Colonic mucosa (tissue), 4 donors: Measurements from ENCODE around the gene RAB7A. TPM values are rescaled to one million over a fixed set of nuclear protein-coding genes. Genes with fewer than 3 reads are reported as not detected.
"Not testable (repeated sequence)": the region's sequence is repeated elsewhere in the genome, so short reads cannot be mapped to it uniquely, and the experiment has no call there.

Experiments
- DNase-seq: peaks from one replicate; pipeline ENCODE4 v3.0.0-alpha.2; 2020
- H3K27ac ChIP-seq: fragments of 200-600 bp; one replicate; pipeline ENCODE4 v1.8.0; 2021
- H3K27me3 ChIP-seq: fragments of 200-600 bp; one replicate; pipeline ENCODE4 v1.8.0; 2021
- H3K36me3 ChIP-seq: fragments of 200-600 bp; one replicate; pipeline ENCODE4 v1.8.0; 2021
- H3K4me1 ChIP-seq: fragments of 200-600 bp; one replicate; pipeline ENCODE4 v1.8.0; 2021; ENCODE audit warnings: mild to moderate bottlenecking
- H3K4me3 ChIP-seq: fragments of 200-600 bp; one replicate; pipeline ENCODE4 v1.8.0; 2021
- H3K9ac ChIP-seq, 2 donors: one replicate each; pipeline ENCODE4 v1.7.0; 2013; ENCODE audit warnings: control low read depth in 2 of 2, low read depth in 2 of 2, low read length in 2 of 2
- H3K9me3 ChIP-seq: fragments of 200-600 bp; one replicate; pipeline ENCODE4 v1.8.0; 2021
- intact Hi-C: fragments of 100-400 bp; cut with DNase I; formaldehyde crosslinking; loops from one replicate; pipeline ENCODE4 v1.14.1; 2022
- total RNA-seq, 2 donors: library from RNA; stranded (reverse); fragmentation: NEBNext Ultra II Directional in 1 of 2; extraction: Animal tissue kit (Norgen Biotek cat#: 25700) in 1 of 2; gene quantifications; one replicate each; pipeline ENCODE4 v1.2.1, GENCODE V29; 2021
- TF ChIP-seq, protein P1 (sequence below): fragments of 200-600 bp; IDR thresholded peaks from one replicate; pipeline ENCODE4 v1.8.0; 2022; ENCODE audit warnings: antibody characterized with exemption, mild to moderate bottlenecking
- donor health status: healthy.
- donor health status: DM: no; HTN: no; CAD: no.
- donor health status: DM: no; HTN: no; CAD: no.

The RAB7A gene
- total RNA-seq, 2 donors from 2014 or later = 221 to 272 TPM

DNA sequence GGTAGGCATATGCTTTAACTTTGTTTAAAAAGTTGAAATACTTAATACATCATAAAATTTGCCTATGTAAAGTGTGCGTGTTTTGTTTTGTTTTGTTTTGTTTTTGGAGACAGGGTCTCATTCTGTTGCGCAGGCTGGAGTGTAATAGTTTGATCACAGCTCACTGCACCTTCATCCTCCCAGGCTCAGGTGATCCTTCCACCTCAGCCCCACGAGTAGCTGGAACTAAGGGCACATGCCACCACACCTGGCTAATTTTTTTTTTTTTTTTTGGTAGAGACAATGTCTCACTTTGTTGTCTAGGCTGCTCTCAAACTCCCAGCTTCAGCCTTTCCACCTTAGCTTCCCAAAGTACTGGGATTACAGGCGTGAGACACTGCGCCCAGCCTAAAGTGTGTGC, 42.5 kb downstream of the RAB7A start:
- Histone ChIP-seq H3K9ac (no peak overlapping the region), H3K9me3 (no peaks in the 10 kb centered on the region), H3K27ac (no peak overlapping the region), H3K4me1 (no peaks in the 10 kb centered on the region), H3K36me3 (no peaks in the 10 kb centered on the region), H3K27me3 (no peaks in the 10 kb centered on the region), H3K4me3 (no peak overlapping the region)
- no peak for DNase-seq
- TF ChIP-seq, protein P1, sequence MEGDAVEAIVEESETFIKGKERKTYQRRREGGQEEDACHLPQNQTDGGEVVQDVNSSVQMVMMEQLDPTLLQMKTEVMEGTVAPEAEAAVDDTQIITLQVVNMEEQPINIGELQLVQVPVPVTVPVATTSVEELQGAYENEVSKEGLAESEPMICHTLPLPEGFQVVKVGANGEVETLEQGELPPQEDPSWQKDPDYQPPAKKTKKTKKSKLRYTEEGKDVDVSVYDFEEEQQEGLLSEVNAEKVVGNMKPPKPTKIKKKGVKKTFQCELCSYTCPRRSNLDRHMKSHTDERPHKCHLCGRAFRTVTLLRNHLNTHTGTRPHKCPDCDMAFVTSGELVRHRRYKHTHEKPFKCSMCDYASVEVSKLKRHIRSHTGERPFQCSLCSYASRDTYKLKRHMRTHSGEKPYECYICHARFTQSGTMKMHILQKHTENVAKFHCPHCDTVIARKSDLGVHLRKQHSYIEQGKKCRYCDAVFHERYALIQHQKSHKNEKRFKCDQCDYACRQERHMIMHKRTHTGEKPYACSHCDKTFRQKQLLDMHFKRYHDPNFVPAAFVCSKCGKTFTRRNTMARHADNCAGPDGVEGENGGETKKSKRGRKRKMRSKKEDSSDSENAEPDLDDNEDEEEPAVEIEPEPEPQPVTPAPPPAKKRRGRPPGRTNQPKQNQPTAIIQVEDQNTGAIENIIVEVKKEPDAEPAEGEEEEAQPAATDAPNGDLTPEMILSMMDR = no peak
- intact Hi-C loops = no loop called here

DNA sequence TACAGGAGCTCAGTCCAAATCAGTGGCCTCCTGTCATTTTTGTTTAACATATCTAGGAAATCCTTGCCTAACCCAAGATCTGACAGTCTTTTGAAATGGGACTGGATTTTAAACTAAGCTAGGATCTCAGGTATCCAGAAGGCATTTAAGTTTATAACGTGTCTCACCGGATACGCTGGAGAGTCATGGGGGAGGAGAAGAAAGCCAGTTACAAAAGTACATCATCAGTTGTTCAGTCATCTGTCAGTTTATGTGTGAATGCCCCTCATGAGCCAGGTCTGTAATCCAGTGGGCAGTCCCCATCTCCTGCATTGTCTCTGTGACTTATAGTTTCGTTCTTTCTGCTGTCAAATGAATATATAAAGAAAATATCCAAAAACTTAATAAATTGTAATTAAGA, 44.4 kb downstream of the RAB7A start:
- TF ChIP-seq, protein P1 = no peak
- intact Hi-C loops = no loop called here
- no peak overlapping the region for H3K9ac ChIP-seq
- DNase-seq = no peak
- H3K27ac ChIP-seq = no peak overlapping the region
- no peaks in the 10 kb centered on the region for H3K4me1 ChIP-seq
- H3K9me3 ChIP-seq = no peaks in the 10 kb centered on the region
- no peak overlapping the region for H3K4me3 ChIP-seq
- no peaks in the 10 kb centered on the region for H3K36me3 ChIP-seq
- no peaks in the 10 kb centered on the region for H3K27me3 ChIP-seq

DNA sequence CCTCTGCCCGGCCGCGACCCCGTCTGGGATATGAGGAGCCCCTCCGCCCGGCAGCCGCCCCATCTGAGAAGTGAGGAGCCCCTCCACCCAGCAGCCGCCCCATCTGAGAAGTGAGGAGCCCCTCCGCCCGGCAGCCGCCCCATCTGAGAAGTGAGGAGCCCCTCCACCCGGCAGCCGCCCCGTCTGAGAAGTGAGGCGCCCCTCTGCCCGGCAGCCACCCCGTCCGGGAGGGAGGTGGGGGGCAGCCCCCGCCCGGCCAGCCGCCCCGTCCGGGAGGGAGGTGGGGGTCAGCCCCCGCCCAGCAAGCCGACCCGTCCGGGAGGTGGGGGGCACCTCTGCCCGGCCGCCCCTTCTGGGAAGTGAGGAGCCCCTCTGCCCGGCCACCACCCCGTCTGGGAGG, 47.2 kb downstream of the RAB7A start:
- H3K27ac ChIP-seq, intact Hi-C loops, H3K4me3 ChIP-seq, H3K9ac ChIP-seq, H3K36me3 ChIP-seq, H3K9me3 ChIP-seq, DNase-seq, H3K27me3 ChIP-seq, H3K4me1 ChIP-seq: not testable (repeated sequence)

DNA sequence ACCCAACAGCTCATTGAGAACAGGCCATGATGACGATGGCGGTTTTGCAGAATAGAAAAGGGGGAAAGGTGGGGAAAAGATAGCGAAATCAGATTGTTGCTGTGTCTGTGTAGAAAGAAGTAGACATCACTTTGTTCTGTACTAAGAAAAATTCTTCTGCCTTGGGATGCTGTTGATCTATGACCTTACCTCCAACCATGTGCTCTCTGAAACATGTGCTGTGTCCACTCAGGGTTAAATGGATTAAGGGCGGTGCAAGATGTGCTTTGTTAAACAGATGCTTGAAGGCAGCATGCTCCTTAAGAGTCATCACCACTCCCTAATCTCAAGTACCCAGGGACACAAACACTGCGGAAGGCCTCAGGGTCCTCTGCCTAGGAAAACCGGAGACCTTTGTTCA, 47.6 kb downstream of the RAB7A start:
- H3K36me3 ChIP-seq, H3K27ac ChIP-seq, DNase-seq, intact Hi-C loops, H3K9me3 ChIP-seq, H3K27me3 ChIP-seq, H3K4me3 ChIP-seq, H3K4me1 ChIP-seq, H3K9ac ChIP-seq: not testable (repeated sequence)

DNA sequence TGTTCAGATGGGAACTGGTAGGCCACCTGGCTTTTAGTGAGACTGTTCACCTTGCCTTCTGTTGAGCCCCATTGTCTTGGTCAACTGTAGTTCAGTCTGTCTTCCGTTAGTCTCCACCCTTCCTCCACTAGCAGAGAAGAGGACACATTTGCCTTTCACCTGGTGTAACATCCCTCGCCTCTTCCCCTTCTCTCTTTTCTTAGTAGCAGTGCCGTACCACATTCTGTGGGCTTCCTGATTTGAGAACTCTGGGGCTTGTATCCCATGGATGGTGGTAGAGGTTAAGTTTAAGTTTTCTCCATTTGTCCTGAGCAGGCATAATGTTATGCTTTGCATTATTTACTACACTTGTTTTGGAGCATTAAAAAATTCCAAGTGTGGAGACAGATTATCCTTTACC, 49.3 kb downstream of the RAB7A start:
- no peaks in the 10 kb centered on the region for H3K27me3 ChIP-seq
- peaks cover 11% of the 10 kb centered on the region for H3K4me1 ChIP-seq
- TF ChIP-seq, protein P1 = no peak
- H3K4me3 ChIP-seq = no peak overlapping the region
- no peaks in the 10 kb centered on the region for H3K36me3 ChIP-seq
- H3K9me3 ChIP-seq = no peaks in the 10 kb centered on the region
- H3K9ac ChIP-seq = no peak overlapping the region
- intact Hi-C loops = no loop called here
- no peak overlapping the region for H3K27ac ChIP-seq
- DNase-seq = no peak

DNA sequence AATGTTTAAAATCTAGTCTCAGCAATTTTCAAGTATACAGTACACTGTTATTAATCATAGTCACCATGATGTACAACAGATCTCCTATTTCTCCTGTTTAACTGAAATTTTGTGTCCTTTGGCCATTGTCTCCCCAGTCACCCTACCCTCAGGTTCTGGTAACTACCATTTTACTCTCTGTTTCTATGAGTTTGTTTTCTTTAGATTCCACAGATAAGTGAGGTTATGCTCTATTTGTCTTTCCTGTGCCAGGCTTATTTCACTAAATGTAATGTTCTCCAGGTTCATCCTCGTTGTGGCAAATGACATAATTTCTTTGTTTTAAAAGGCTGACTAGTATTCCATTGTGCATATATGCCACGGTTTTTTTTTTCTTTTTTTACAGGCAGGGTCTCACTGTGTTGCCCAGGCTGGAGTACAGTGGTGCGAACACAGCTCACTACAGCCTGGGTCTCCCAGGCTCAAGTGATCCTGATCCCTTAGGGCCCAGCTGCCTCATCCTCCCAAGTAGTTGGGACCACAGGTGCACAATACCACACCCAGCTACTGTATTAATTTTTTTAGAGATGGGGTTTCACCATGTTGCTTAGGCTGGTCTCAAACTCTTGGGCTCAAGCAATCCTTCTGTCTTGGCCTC, 50.0 kb downstream of the RAB7A start:
- intact Hi-C loops = no loop called here
- Histone ChIP-seq H3K4me3 (no peak overlapping the region), H3K4me1 (peaks cover 13% of the 10 kb centered on the region), H3K27me3 (no peaks in the 10 kb centered on the region), H3K9me3 (no peaks in the 10 kb centered on the region), H3K36me3 (no peaks in the 10 kb centered on the region), H3K27ac (no peak overlapping the region), H3K9ac (no peak overlapping the region)
- DNase-seq = no peak
- TF ChIP-seq, protein P1 = no peak
